ENCODE data around the gene CRTC3. TPM values are rescaled to one million over a fixed set of nuclear protein-coding genes. Genes with fewer than 3 reads are reported as not detected.

Gene CRTC3
- total RNA-seq, 1 donor from 2014 or later, result 14.1 TPM

GRCh38 chr15:90529011-90529370 is 732 bp upstream of the CRTC3 start:
- no peak for DNase-seq (ENCODE audit: low read depth)
- H3K27me3 ChIP-seq (ENCODE audit: control insufficient read depth, insufficient read depth, low read length), result no peaks in the 10 kb centered on the region
- H3K4me3 ChIP-seq (ENCODE audit: low read depth, low read length), result peak overlapping the region; percentile 71
- H3K36me3 ChIP-seq (ENCODE audit: control insufficient read depth, insufficient read depth, low read length), result no peaks in the 10 kb centered on the region
- TF ChIP-seq CTCF (IDR thresholded peaks at IDR 0.05; ENCODE audit: insufficient read depth, low read length, poor library complexity, severe bottlenecking), result no peak

GRCh38 chr15:90530250-90531051 is 728 bp downstream of the CRTC3 start:
- Histone ChIP-seq H3K36me3 (ENCODE audit: control insufficient read depth, insufficient read depth, low read length) (no peaks in the 10 kb centered on the region), H3K27me3 (ENCODE audit: control insufficient read depth, insufficient read depth, low read length) (no peaks in the 10 kb centered on the region), H3K4me3 (ENCODE audit: low read depth, low read length) (peak overlapping the region; percentile 71)
- DNase-seq (ENCODE audit: low read depth), result no peak
- no peak for TF ChIP-seq CTCF (IDR thresholded peaks at IDR 0.05; ENCODE audit: insufficient read depth, low read length, poor library complexity, severe bottlenecking)

GRCh38 chr15:90531147-90531546 is 1.4 kb downstream of the CRTC3 start:
- DNase-seq (ENCODE audit: low read depth), result no peak
- H3K36me3 ChIP-seq (ENCODE audit: control insufficient read depth, insufficient read depth, low read length), result no peaks in the 10 kb centered on the region
- TF ChIP-seq CTCF (IDR thresholded peaks at IDR 0.05; ENCODE audit: insufficient read depth, low read length, poor library complexity, severe bottlenecking), result no peak
- peak overlapping the region; percentile 71 for H3K4me3 ChIP-seq (ENCODE audit: low read depth, low read length)
- no peaks in the 10 kb centered on the region for H3K27me3 ChIP-seq (ENCODE audit: control insufficient read depth, insufficient read depth, low read length)

GRCh38 chr15:90535254-90535653 is 5.5 kb downstream of the CRTC3 start:
- DNase-seq (ENCODE audit: low read depth), result no peak
- no peaks in the 10 kb centered on the region for H3K27me3 ChIP-seq (ENCODE audit: control insufficient read depth, insufficient read depth, low read length)
- TF ChIP-seq CTCF (IDR thresholded peaks at IDR 0.05; ENCODE audit: insufficient read depth, low read length, poor library complexity, severe bottlenecking), result no peak
- H3K4me3 ChIP-seq (ENCODE audit: low read depth, low read length), result no peak overlapping the region
- no peaks in the 10 kb centered on the region for H3K36me3 ChIP-seq (ENCODE audit: control insufficient read depth, insufficient read depth, low read length)

- Histone ChIP-seq H3K4me3 (ENCODE audit: low read depth, low read length) (no peak overlapping the region), H3K36me3 (ENCODE audit: control insufficient read depth, insufficient read depth, low read length) (no peaks in the 10 kb centered on the region), H3K27me3 (ENCODE audit: control insufficient read depth, insufficient read depth, low read length) (no peaks in the 10 kb centered on the region)
- no peak for DNase-seq (ENCODE audit: low read depth)
- TF ChIP-seq CTCF (IDR thresholded peaks at IDR 0.05; ENCODE audit: insufficient read depth, low read length, poor library complexity, severe bottlenecking), result no peak
Observed at GRCh38 chr15:90539789-90540188, 10.1 kb downstream of the CRTC3 start.

GRCh38 chr15:90540768-90541167 is 11.0 kb downstream of the CRTC3 start:
- Histone ChIP-seq H3K4me3 (ENCODE audit: low read depth, low read length) (no peak overlapping the region), H3K36me3 (ENCODE audit: control insufficient read depth, insufficient read depth, low read length) (no peaks in the 10 kb centered on the region), H3K27me3 (ENCODE audit: control insufficient read depth, insufficient read depth, low read length) (no peaks in the 10 kb centered on the region)
- TF ChIP-seq CTCF (IDR thresholded peaks at IDR 0.05; ENCODE audit: insufficient read depth, low read length, poor library complexity, severe bottlenecking), result no peak
- no peak for DNase-seq (ENCODE audit: low read depth)

All from kidney epithelial cell (primary cell).